ENCODE data around the gene ZNF697.

Gene ZNF697

DNA sequence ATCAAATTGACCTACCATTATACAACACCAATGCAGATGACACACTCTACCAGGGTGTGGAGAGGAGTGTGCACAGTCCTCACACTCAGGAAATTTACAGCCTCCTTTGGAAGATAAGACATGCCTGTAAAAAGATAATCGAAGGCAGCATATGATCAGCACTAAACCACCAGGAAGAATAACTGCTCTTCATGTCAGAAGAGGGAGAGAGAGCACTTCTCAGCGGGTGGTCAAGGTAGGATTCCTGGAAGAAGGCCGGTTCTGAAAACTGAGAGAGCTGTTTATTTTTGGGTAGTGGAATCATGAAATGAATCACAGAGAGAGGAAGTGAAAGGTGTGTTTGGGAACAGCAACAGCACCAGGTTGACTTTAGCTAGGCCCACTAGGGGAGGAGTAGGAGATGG, 14.0 kb upstream of the ZNF697 start:
- DNase-seq (ENCODE audit: low spot score), result no peak

DNA sequence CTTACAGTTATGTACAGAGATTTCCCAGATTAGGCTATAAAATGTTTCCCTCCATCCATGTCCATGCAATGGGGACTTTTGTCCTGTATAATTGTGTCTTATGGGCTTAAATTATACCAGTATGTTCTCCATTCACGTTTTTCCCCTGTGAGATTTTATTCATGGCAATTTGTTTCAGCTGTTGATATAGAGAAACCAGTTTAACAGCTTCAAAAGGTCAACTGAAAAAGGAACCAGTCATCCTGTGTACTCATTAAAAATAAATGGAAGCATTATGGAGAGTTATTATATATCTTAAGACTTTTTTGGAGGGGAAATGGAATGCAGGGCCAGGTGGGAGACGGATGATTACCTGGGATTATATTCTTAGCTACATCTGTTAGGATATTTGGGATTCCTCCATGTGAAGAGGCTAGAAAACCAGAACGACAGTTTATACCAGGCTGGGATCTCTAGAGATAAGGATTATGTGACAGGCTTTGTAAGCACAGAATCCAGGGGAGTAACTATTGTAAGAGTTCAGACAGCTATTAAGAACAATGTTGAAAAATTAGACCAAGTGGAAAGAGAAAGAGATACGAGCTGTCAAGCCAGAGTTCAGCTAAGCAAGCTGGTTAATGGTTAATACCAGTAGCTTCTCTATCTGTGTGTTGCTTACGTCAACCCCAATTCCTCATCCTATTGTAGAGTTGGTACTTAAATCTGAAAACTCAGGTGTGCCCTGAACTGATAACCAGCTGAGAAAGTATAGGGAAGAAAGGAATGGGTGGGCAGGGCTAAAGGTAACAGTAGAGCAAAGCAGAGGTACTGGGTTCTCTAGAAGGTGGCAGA, 12.4 kb upstream of the ZNF697 start:
- no peak for DNase-seq (ENCODE audit: low spot score)

DNA sequence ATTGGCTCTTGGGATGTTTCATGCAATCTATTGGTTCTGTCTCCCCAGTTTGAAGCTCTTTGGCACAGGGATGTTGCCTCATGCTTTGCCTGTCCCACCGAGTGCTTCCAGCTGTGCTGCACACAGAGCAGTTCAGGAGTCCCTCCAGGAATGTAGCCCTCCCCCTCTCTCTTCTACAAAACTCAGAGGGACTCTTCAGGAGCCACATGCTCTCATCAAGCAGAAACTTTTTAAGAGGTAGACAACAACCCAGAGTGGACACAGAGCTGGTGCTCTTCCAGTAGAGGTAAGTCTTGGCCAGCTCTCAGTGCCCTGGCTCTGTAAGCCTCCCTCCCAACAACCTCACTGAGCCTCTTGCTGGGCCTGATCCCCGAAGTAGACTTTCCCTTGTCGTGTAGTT, 11.6 kb upstream of the ZNF697 start:
- no peak for DNase-seq (ENCODE audit: low spot score)

DNA sequence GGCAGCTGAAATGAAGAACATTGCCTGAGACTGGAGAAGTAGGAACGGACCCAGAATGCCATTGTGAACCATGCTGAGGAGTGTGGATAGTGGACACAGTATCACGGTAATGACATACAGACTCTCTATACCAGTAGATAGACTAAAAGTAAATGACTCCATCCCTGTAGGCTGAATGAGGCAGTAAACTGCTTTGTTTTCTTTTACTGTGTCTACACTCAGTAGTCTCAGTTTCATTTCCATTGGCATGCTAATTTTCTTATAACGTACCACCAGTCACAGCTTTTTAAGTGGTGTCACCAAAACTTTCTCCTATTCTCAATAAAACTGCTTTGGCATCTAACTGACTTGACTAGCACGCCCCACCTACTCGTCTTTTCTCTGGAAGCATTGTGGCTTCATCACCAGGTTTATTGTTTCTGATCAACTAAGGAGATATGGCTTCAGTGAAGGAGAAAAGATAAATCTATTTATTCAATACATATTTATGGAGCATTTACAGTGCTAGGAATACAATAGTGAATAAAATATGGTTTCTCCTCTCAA, 8.4 kb upstream of the ZNF697 start:
- DNase-seq (ENCODE audit: low spot score), result no peak

DNA sequence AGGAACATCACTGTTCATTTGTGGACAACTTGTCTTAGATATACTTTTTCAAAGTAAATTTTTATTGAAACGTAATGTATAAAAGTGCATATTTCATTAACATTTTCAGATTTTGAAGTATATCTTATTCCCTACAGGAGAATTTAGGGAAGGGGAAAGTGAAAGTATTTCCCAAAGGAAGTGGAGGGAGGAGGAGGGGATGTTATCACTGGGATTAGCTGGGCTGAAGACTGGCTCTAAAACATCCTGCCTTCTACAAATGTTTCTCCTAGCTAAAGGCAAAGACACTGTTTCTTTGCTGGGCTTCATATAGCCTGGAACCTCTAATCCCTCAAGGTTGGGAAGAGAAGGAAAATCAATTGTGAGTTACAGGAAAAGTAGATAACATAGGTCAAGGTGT, 7.1 kb upstream of the ZNF697 start:
- DNase-seq (ENCODE audit: low spot score), result no peak

DNA sequence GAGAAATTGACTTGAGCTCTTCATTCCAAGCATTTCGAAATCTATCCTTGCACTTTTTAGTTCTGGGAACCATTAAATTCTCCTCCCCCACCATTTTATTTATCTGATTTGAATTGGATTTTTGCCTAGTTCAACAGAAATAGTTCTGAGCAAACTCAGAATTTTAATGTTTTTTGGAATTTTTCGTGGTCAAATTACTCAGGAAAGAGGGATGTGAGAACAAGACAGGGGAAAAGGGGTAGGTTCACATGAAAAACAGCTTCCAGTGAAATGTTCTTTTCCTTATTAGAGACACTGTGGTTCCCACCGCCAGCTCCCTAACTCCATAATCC, 5.7 kb upstream of the ZNF697 start:
- DNase-seq (ENCODE audit: low spot score), result no peak

DNA sequence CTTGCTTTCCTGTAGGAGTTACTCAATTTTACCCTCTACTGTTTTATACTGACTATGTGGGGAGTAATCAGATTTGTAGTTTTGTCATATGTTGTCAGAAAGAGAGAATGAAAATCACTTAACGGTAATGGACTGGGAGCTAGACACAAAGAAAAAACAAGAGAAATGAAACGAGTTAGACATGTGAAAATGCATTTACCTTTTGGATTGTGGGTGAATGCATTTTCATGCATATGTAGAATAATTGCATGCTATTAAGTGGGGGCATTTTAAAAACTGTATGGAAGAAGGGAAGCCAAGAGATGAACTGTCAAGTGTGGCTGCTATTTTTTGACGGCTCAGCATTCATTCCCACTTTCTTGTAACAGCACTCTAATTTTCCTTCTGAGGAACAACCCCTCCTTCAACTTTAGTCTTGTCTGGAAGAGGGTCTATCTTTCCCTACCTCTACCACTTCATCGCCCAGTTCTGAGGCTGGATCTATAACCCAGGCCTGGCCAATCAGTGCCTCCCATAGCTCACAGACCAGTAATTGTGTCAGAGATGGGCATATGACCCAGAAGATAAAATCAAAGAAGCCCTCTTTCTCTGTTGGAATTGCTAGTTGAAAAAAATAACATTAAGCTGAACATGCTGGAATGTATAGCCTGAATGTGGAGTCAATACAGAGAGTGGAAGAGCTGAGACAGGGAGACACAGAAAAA, 5.2 kb upstream of the ZNF697 start:
- no peak for DNase-seq (ENCODE audit: low spot score)

DNA sequence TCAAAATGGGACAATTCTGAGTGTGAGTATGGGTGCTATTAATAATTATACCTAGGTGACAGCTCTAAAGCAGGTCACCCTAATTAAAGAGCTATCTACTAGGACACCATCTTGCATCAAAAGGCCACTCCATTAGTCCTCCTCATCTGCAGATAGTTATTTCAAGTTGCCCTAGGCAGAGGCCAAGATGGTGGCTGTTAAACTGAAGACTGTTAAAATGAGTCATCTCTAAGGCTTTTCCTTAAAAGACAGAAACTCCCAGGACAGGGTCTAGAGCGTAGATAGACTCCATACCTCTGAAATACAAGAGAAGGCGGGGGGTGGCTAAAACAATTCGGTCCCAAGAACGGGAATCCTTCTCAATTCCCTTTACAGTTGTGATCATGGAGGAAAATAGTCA, 4.5 kb upstream of the ZNF697 start:
- DNase-seq (ENCODE audit: low spot score), result no peak

DNA sequence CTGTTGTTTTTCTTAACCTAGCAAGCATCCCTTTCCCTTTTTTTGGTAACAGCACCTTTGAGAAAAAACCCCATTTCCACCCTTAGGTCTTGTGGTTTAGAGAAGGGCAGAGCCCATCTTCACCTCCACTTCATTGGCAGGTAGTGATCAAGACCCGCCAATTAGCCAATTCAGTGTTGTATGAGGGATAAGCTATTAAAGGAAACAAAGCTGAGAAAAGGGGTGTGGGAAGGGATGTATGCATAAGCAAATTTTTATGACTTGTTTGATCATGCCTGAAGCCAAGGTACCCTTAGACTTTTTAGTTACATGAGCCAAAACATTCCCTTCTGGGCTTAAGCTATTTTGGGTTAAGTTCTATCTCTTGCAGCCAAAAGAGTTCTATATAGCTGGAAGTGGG, 3.6 kb upstream of the ZNF697 start:
- no peak for DNase-seq (ENCODE audit: low spot score)

DNA sequence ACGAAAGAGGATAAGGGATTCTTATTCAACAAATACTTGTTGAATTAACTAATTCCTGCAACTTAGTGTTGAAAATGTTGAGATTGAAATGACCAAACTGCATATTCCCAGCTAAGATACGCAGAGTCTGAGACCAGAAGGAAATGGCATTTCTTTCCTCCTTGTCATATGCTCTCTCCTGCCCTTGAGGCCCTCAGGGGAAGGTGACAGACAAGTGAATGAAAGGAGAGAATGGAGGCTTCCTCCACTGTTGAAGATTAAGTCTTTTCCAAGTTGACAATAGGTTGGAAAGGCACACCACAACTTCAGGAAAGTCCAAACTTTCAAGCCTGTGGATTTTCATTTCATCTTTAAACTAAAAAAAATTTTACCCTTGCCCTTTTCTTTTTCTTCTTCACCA, 3.1 kb upstream of the ZNF697 start:
- DNase-seq (ENCODE audit: low spot score), result no peak

DNA sequence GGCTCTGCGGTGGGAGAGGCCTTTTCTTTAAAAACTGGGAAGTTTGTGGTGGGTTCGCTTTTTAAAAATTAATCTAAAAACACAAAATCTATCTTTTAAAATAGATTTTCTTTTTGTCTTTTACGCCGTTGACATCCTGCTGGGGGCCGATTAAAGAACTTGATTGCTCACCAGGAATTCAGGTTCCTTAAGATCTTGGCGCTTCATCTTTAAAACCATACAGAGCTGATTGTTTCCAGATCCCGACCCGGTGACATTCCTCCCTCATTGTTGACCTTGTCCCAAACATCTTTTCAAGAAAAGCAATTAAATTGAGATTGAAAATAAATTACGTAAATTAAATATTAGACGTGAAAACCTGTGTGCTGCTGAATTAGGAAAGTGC, 546 bp upstream of the ZNF697 start:
- DNase-seq (ENCODE audit: low spot score), result no peak

DNA sequence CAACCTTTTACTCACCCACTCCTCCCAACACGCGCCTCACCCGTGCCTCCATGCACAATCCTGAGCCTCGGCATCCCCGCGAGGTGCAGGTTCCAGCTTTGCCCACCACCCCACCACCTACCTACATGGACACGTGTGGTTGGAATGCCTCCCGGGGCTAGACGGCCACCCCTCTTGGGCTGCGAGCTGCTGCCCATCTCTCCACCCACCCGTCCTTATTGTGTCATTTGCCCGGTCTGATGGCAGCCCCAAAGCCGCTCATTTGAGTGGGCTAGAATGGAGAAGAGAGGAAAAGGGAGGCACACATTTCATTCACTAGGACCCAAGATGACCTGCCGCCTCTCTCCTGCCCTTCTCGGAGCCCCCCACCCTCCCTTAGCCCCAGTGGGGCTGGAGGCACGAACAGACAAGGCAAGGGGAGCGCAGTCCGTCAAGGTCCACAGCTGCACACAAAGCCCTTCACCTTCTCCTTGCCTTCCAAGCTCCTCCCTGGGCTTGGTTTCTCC, 785 bp downstream of the ZNF697 start:
- no peak for DNase-seq (ENCODE audit: low spot score)

DNA sequence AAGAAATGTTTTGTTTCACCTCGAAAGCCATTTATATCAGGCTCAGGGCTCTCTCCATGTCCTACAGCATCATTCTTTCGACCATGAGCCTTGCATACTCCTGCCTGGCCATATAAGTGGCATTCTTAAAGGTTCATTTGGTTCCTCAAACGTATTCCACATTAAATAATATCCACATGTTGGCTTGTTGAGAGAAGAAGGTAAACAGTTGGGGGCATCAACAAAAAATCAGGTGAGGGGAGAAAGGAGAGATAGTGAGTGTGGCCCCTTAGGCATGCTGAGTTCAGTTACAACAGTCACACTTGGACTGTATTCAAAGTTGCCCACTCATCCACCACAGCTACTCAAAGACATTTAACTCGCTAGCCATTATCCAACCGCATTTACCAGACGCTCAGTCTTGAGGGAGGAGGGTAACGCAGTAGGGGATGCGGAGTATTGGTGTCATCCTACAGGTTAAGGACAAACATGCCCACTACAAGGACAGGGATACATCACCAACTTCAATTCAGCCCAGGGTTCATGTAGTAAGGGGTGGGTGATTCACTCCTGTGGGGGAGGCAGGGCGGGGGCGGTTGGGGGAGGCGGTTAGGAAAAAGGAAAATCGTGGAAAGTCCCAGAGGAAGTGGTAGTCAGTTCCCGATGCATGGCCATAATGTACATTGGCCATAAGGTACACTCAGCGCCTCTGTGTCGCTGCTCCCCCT, 1.4 kb downstream of the ZNF697 start:
- DNase-seq (ENCODE audit: low spot score), result no peak

DNA sequence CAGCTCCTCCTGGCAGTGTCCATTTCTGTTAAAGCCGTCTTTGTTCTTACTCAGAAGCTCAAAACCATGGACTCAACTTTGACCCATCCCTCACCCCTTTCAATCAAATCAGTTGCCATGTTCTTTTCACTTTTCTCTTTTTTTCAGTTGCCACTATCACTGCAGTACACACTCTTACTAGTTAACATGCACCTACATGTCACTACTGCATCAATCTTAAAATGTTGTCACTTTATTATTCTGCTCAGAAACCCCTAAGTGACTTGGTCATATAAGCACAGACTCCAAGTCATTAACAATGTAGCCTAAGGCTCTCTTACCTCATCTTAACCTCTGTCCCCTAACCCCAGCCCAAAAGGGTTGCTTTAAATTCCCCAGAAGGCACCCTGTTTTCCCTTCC, 9.0 kb downstream of the ZNF697 start:
- DNase-seq (ENCODE audit: low spot score), result no peak

DNA sequence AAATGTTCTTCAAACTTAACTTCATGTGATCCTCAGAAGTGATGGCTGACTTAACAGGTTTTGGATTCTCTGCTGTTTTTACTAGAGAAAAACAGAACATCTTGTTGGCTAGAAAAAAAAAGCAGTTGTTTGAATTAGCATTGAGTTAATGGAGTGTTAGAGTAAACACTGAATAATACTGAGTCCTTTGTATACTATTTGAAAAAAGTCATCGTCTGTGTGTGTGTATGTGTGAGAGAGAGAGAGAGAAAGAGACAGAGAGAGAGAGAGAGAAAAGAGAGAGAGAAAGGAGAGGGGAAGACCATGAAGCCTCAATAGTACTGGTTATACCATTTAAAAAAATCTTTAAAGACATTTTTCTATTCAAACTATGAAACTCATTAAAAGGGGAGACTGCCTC, 10.4 kb downstream of the ZNF697 start:
- DNase-seq (ENCODE audit: low spot score), result no peak

DNA sequence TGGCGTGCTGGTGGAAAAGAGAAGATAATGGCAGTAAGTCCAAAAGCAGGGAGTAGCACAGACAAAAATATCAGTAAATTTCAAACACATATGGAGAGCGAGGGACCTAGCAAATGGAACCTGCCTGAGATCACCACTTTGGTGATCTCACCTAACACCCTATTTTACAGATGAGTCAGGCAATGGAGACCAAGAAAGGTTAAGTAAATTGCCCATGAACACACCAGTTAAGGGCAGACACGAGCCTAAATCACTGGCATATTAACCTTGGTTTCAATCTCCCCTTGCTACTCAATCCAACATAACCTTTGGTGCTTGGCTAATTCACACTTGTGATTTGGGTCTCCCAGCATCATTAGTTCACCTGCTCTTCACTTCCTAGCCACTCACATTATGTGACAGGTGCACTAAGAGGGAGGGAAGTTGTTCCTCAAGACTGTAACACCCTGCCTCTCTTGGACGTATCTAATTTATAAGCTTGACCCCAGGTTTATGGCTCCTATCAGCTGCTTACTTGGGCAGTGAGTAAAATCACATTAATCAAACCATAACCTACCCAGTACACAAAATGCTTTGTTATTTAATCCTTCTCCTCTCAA, 11.5 kb downstream of the ZNF697 start:
- DNase-seq (ENCODE audit: low spot score), result no peak

DNA sequence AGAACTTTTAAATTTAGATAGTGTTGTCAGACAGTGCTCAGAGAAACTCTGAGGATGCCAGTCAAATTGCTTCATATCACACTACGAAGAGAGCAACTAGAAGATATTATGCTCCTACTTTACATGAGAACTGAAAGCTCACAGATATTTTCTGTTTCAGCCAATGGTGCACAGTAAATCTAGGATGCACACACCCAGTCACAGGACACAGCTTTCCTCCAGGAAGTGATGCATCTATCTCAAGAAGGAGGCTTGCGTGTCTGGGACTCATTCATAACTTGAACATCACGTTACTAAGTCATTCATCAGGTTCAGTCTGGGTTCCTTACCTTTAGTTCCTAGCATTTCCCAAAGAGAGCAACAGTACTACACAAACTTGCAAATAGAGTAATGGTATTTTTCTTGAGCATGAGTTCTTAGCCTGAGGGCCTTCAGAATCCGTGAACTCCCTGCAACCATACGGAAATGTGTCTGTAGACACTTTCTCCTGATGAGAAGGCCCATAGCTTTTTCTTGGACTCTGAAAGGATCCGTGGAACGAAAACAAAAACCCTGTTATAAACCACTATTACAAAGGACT, 12.2 kb downstream of the ZNF697 start:
- DNase-seq (ENCODE audit: low spot score), result no peak

DNA sequence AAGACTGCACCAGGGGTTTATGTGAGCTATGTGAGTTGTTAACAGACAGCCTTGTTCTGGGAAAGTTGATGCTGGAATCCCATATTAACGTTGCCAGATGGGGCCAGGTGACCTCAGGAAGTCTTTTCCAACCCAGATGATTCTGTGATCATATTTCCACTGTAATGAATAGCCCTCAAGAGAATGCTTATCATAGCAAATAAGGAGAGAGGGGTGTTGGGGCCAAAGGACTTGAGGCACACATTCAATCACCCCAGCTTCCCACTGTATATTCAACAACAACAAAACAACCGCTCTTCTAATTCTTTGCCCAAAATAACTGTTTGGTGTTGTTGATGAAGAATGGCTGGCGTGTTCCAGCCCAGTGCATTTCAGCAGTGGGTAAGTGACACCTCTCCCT, 14.1 kb downstream of the ZNF697 start:
- DNase-seq (ENCODE audit: low spot score), result no peak

DNA sequence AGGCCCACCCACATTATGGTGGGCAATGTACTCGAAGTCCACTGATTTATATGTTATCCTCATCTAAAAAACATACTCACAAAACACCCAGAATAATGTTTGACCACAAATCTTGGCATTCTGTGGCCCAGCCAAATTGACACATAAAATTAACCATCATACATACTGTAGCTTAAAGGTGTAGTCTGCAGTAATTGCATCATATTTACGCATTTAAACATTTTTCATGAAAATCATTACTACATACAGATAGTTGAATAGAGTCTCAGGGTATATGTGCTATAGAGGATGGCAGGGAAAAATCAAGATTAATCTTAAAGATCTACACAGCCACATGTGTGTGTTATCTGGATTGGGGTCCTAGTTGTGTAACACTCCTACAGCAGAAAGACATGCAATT, 14.5 kb downstream of the ZNF697 start:
- no peak for DNase-seq (ENCODE audit: low spot score)

DNA sequence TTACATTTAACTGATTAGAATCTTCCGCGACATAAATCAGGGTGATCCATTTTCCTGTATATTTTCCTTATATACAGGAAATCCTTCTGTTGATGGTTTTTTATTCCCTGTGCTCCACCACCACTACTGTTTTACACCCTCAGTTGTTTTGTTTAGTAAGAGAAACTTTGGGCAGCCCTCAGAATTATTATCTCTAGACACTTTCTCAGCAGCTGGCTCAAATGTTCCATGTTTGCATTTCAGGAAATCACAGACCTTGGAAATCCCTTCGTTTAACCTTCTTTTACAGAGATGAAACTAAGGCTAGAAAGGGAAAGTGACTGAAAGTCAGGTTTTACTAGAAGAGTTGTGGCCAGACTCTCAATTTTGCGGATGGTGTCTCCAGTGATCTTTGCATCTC, 15.2 kb downstream of the ZNF697 start:
- DNase-seq (ENCODE audit: low spot score), result no peak

DNA sequence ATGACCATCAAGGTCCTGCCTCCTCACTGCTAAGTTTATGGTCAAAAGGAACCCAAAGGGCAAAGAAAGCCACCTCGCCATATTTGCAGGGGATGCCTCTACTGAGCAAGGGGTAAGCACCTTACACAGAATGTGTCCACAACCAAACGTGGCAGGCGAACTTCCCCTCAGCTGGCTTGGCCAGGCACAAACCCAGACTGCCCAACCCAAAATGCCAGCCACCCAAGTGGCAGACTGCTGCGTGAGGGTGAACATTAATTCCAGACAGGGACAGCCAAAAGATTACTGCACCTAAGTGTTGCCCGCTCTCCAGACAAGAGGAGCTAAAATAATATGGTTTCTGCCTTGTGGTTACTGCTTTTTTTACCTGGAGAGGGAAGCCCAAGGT, 16.0 kb downstream of the ZNF697 start:
- DNase-seq (ENCODE audit: low spot score), result no peak
